Gastrocnemius medialis (tissue), 4 donors: ENCODE data around the gene DNAJB6.

ENCODE experiments used
- POLR2A ChIP-seq, 2 donors: fragments of 450-650 bp; IDR thresholded peaks; one replicate each; pipeline ENCODE4 v1.6.1; 2017; ENCODE audit warnings: antibody characterized with exemption in 2 of 2, mild to moderate bottlenecking in 2 of 2, moderate library complexity in 2 of 2
- TF ChIP-seq, protein P1 (sequence below), 5 experiments: fragments of 450-650 bp in 3 of 5; fragments of 200-600 bp in 2 of 5; sonication (generic) in 2 of 5; IDR thresholded peaks in 4 of 5; conservative IDR thresholded peaks in 1 of 5; 1 replicate in 4 of 5; 2 replicates in 1 of 5; pipeline ENCODE4 v1.5.1; 2016 to 2019; ENCODE audit warnings: antibody characterized with exemption in 5 of 5, mild to moderate bottlenecking in 3 of 5, moderate library complexity in 3 of 5

GRCh38 chr7:157429001-157429679 is 92.3 kb downstream of the DNAJB6 start:
- no peak for TF ChIP-seq POLR2A (IDR thresholded peaks at IDR 0.05)
- TF ChIP-seq, protein P1, sequence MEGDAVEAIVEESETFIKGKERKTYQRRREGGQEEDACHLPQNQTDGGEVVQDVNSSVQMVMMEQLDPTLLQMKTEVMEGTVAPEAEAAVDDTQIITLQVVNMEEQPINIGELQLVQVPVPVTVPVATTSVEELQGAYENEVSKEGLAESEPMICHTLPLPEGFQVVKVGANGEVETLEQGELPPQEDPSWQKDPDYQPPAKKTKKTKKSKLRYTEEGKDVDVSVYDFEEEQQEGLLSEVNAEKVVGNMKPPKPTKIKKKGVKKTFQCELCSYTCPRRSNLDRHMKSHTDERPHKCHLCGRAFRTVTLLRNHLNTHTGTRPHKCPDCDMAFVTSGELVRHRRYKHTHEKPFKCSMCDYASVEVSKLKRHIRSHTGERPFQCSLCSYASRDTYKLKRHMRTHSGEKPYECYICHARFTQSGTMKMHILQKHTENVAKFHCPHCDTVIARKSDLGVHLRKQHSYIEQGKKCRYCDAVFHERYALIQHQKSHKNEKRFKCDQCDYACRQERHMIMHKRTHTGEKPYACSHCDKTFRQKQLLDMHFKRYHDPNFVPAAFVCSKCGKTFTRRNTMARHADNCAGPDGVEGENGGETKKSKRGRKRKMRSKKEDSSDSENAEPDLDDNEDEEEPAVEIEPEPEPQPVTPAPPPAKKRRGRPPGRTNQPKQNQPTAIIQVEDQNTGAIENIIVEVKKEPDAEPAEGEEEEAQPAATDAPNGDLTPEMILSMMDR (IDR thresholded peaks at IDR 0.05 in 4 of 5, conservative IDR thresholded peaks at IDR 0.05 in 1 of 5), result no peak
